HG03064 (cell line): ENCODE results near the gene EXOC5.
A peak's percentile ranks its signal among the peaks of the same experiment; 100 is the strongest.

Experiments
- ATAC-seq: cut with Tn5 transposase; IDR thresholded peaks from one replicate; pipeline ENCODE4 v1.9.1; 2021; ENCODE audit warnings: low read depth; ENCODE audit not compliant: unreplicated experiment

The EXOC5 gene, protein sequence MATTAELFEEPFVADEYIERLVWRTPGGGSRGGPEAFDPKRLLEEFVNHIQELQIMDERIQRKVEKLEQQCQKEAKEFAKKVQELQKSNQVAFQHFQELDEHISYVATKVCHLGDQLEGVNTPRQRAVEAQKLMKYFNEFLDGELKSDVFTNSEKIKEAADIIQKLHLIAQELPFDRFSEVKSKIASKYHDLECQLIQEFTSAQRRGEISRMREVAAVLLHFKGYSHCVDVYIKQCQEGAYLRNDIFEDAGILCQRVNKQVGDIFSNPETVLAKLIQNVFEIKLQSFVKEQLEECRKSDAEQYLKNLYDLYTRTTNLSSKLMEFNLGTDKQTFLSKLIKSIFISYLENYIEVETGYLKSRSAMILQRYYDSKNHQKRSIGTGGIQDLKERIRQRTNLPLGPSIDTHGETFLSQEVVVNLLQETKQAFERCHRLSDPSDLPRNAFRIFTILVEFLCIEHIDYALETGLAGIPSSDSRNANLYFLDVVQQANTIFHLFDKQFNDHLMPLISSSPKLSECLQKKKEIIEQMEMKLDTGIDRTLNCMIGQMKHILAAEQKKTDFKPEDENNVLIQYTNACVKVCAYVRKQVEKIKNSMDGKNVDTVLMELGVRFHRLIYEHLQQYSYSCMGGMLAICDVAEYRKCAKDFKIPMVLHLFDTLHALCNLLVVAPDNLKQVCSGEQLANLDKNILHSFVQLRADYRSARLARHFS

GRCh38 chr14:57268161-57269069 lies at the start of gene EXOC5, which contains the start of gene AP5M1:
Gene EXOC5, minus strand, starts transcription at chr14:57268905. Its CDS starts 257 bp downstream, at chr14:57268648.
Gene AP5M1, plus strand, starts transcription at chr14:57268971. Its CDS starts 344 bp downstream, at chr14:57269315.
- ATAC-seq = peak; percentile 86

DNA sequence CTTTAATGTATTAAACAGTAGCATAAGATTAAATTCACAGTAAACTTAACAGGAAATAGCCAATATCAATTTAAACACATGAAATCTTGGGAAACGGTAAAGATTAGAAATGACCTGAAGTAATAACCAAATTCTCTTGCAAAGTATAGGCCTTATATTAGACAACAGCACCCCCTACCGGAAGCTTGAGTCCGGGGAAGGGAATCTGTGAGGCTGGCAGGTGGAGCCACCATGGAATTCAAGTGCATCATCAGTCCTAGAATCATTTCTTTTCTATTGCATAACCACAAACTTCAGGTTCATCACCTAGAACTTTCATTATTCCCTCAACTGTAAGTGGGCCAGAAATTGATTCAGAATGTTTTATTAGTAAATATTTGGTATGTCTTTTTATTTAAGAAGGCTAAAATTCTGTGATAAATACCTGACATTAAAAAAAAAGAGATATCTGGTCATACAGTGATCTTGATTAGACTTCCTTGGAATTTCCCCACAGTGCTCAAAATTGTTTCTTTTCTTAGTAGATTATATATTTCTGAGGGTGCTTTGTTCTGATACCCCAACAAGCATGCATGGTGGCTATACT lies 48.6 kb upstream of the EXOC5 start:
- no peak for ATAC-seq

DNA sequence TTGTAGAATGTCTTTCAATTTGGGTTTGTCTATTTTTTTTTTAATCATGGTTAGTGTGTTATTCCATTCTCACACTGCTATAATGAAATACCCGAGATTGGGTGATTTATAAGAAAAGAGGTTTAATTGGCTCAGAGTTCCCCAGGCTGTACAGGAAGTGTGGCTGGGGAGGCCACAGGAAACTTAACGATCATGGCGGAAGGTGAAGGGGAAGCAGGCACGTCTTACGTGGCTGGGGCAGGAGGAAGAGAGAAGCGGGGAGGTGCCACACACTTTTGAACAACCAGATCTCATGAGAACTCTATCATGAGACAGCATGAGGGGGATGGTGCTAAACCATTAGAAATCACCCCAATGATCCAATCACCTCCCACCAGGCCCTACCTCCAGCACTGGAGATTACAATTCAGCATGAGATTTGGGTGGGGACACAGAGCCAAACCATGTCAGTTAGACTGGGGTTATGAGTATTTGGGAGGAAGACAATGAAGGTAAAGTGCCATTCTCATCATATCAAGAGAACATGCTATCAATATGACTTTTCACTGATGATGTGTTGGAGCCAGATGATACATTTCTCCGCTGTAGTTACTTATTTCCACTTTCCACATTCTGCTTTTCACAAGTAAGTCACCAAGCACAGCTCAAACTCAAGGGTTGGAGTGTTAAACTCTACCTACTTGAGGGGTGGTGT lies 45.8 kb upstream of the EXOC5 start:
- no peak for ATAC-seq

DNA sequence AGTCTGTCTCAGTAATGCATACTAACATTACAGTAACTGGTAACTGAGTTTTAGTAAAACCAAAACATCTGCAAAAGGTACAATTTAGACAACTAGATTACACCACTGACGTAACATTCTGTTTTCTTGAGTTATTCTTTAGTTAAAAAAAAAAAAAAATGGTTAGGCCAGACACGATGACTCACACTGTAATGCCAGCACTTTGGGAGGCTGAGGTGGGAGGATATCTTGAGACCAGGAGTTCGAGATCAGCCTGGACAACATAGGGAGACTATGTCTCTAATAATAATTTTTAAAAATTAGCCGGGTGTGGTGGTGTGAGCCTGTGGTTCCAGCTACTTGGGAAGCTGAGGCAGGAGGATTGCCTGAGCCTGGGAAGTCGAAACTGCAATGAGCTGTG lies 34.2 kb upstream of the EXOC5 start:
- no peak for ATAC-seq

GRCh38 chr14:57299511-57299910 lies 30.8 kb upstream of the EXOC5 start:
- no peak for ATAC-seq

GRCh38 chr14:57297852-57298251 lies 29.1 kb upstream of the EXOC5 start:
- no peak for ATAC-seq

GRCh38 chr14:57295239-57295638 lies 26.5 kb upstream of the EXOC5 start:
- ATAC-seq = no peak

DNA sequence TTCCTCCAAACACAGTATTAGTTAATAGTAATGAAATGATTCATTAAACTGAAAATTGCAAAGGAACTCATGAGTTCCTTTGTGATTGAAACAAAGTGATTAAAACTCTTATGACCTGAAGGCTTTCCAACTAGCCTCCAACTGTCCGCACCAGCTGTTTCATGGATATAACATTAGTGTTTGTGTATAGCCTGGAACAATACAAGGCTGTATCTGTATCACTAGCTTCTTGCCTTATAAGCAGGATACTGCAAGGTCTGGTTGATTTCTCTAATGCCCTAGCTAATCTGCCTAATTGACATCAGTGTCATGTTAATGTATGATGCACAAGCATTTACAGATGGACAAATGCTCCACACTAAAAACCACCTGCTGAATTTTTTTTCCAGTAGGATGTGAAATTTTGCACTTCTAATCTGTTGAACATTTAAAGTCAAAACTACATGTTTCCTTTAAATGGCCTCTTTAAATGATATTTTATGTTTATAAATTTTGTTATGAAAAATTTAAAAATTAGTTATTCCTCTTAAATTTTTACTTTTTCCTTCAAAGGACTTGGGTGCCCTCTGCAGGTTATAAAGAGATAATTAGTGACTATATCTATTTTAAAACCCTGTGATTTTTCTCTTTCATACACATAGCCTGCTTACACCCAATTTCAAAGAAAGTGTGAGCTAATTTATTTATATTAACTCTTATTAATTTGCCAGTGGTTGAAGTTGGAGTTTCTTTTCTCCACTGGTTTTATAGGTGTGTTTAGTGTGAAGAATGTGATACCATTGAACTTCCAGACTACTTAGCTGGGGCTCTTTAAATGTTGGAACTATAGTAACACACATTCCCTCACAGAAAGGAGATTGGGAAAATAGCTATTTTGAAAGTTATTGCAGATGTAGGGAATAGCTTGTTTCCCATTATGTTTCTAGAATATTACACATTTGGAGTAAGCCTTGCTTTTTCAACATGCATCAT lies 25.4 kb upstream of the EXOC5 start:
- ATAC-seq = no peak

DNA sequence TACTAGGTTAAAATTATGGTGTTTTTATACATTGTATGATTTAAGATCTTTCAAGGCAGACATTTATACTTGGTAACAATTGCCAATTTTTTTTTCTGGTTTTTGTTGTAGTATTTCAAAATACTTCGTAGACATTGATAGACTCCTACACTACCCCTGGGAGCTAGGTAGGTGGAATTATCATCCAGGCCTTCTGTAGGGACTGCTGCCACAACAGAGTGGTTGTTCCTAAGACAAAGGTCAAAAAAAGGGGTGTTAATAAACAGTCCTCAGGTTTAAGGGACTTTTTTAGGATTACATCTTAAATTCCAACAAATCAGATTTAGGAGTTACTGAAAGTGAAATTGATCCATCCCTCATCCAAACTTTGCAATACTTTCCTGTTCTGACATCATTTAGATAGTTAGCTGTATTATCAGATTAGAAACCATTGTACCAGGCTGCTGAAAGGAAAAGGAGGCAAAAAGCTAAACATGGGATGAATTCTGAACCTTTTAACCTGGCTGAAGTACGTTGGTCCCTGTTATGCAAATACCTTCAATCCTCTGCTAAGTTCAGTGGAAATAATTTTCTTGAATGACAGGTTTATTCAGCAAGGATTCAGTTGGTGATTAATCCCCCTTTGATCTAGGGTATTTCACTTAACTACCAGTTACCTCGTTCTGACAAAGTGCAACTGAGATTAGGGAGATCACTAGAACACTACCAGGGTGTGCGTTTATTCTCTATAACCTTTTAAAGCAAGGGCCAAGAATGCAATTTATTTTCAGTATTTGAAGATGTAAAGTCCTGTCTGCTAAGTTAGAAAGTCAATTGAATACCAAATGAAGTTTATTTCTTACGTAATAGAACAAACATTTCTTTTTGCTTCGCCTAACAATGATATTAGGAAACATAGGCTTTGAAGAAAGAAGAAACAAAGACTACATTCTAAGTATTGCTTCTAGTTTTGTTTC lies 23.3 kb upstream of the EXOC5 start:
- no peak for ATAC-seq

DNA sequence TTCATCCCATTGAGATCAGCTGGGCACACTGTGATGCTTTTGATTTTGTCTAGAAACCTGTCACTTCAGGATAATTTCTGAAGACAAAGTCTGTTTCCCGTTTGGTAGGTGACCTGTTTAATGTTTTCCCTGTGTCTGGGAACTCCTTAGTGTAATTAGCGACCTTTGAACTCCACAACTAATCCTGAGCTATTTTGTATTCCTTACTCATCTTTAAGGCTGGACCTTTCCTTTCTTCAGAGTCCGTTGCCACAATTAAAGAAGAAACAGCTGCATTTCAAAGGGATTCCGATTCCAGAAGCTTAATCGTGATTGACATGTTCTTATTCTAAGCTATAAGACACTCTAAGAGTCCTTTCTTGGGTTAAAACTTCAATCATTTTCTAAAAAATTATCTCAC lies 22.0 kb upstream of the EXOC5 start:
- ATAC-seq = no peak

- no peak for ATAC-seq
These were observed 19.0 kb upstream of the EXOC5 start for GRCh38 chr14:57287745-57288144.

- no peak for ATAC-seq
These were observed 8.4 kb upstream of the EXOC5 start for GRCh38 chr14:57277062-57277461.

GRCh38 chr14:57275023-57275664 lies 6.4 kb upstream of the EXOC5 start:
- no peak for ATAC-seq

GRCh38 chr14:57274551-57274950 lies 5.8 kb upstream of the EXOC5 start:
- ATAC-seq = no peak

DNA sequence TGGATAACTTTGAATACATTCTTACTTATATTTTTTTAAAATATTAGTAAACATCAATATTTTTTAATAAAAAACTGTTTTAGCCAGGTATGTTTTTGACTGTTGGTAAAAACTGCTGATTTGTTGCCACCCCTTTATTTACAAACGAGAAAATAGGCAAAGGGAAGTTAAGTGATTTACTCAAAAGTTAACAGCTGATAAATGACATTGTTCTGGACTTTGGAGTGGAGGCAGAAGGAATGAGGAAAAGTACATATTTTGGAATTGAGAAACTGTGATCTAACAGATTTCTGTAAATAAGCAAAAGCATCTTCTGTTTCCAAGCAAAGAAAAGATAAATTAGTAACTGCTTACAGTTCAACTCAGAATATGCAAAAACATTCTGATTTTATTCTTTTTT lies 4.5 kb upstream of the EXOC5 start:
- no peak for ATAC-seq

- ATAC-seq = no peak
These were observed 2.6 kb downstream of the EXOC5 start for GRCh38 chr14:57266065-57266464.

- no peak for ATAC-seq
These were observed 6.6 kb downstream of the EXOC5 start for GRCh38 chr14:57262117-57262516.
